ENCODE data around the gene GPR183.
"Not testable (repeated sequence)": the region's sequence is repeated elsewhere in the genome, so short reads cannot be mapped to it uniquely, and the experiment has no call there.

DNA sequence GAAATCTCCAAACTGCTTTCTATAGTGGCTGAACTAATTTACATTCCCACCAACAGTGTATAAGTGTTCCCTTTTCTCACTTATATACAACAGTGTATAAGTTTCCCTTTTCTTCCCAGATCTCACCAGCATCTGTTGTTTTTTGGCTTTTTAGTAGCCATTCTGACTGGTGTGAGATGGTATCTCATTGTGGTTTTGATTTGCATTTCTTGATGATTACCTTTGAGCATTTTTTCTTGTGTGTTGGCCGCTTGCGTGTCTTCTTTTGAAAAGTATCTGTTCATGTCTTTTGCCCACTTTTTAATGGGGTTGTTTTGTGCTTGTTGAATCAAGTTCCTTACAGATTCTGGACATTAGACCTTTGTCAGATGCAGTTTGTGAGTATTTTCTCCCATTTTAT lies 57.6 kb downstream of the GPR183 start:
- TF ChIP-seq, protein P1, sequence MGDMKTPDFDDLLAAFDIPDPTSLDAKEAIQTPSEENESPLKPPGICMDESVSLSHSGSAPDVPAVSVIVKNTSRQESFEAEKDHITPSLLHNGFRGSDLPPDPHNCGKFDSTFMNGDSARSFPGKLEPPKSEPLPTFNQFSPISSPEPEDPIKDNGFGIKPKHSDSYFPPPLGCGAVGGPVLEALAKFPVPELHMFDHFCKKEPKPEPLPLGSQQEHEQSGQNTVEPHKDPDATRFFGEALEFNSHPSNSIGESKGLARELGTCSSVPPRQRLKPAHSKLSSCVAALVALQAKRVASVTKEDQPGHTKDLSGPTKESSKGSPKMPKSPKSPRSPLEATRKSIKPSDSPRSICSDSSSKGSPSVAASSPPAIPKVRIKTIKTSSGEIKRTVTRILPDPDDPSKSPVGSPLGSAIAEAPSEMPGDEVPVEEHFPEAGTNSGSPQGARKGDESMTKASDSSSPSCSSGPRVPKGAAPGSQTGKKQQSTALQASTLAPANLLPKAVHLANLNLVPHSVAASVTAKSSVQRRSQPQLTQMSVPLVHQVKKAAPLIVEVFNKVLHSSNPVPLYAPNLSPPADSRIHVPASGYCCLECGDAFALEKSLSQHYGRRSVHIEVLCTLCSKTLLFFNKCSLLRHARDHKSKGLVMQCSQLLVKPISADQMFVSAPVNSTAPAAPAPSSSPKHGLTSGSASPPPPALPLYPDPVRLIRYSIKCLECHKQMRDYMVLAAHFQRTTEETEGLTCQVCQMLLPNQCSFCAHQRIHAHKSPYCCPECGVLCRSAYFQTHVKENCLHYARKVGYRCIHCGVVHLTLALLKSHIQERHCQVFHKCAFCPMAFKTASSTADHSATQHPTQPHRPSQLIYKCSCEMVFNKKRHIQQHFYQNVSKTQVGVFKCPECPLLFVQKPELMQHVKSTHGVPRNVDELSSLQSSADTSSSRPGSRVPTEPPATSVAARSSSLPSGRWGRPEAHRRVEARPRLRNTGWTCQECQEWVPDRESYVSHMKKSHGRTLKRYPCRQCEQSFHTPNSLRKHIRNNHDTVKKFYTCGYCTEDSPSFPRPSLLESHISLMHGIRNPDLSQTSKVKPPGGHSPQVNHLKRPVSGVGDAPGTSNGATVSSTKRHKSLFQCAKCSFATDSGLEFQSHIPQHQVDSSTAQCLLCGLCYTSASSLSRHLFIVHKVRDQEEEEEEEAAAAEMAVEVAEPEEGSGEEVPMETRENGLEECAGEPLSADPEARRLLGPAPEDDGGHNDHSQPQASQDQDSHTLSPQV (IDR thresholded peaks at IDR 0.05) = not testable (repeated sequence)
- TF ChIP-seq, protein P2, sequence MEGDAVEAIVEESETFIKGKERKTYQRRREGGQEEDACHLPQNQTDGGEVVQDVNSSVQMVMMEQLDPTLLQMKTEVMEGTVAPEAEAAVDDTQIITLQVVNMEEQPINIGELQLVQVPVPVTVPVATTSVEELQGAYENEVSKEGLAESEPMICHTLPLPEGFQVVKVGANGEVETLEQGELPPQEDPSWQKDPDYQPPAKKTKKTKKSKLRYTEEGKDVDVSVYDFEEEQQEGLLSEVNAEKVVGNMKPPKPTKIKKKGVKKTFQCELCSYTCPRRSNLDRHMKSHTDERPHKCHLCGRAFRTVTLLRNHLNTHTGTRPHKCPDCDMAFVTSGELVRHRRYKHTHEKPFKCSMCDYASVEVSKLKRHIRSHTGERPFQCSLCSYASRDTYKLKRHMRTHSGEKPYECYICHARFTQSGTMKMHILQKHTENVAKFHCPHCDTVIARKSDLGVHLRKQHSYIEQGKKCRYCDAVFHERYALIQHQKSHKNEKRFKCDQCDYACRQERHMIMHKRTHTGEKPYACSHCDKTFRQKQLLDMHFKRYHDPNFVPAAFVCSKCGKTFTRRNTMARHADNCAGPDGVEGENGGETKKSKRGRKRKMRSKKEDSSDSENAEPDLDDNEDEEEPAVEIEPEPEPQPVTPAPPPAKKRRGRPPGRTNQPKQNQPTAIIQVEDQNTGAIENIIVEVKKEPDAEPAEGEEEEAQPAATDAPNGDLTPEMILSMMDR (IDR thresholded peaks at IDR 0.05 in 2 of 3, conservative IDR thresholded peaks at IDR 0.05 in 1 of 3; ENCODE audit: control insufficient read depth in 2 of 3, extremely low read depth in 1 of 3, insufficient read depth in 1 of 3, low read depth in 3 of 3, low read length in 3 of 3) = not testable (repeated sequence)
- TF ChIP-seq RAD21 (IDR thresholded peaks at IDR 0.05; ENCODE audit: insufficient read depth, low read depth, low read length); POLR2AphosphoS2 (IDR thresholded peaks at IDR 0.05; ENCODE audit: low read depth, low read length); YY1 (IDR thresholded peaks at IDR 0.05; ENCODE audit: low read depth, low read length); JUNB (IDR thresholded peaks at IDR 0.05): not testable (repeated sequence)
- TF ChIP-seq, protein P3, sequence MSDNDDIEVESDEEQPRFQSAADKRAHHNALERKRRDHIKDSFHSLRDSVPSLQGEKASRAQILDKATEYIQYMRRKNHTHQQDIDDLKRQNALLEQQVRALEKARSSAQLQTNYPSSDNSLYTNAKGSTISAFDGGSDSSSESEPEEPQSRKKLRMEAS (IDR thresholded peaks at IDR 0.05; ENCODE audit: low read depth, low read length) = not testable (repeated sequence)
- TF ChIP-seq, protein P4, sequence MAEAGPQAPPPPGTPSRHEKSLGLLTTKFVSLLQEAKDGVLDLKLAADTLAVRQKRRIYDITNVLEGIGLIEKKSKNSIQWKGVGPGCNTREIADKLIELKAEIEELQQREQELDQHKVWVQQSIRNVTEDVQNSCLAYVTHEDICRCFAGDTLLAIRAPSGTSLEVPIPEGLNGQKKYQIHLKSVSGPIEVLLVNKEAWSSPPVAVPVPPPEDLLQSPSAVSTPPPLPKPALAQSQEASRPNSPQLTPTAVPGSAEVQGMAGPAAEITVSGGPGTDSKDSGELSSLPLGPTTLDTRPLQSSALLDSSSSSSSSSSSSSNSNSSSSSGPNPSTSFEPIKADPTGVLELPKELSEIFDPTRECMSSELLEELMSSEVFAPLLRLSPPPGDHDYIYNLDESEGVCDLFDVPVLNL (IDR thresholded peaks at IDR 0.05; ENCODE audit: low read depth, low read length) = not testable (repeated sequence)

Measured in GM12878 (cell line).